WTC11 (cell line): ENCODE measurements around the gene BIVM. TPM values are rescaled to one million over a fixed set of nuclear protein-coding genes. Genes with fewer than 3 reads are reported as not detected.

ENCODE experiments used
- ATAC-seq: fragments of 200-7000 bp; cut with Tn5 transposase; 2 replicates; pipeline ENCODE4 v1.10.0; 2021; ENCODE audit warnings: mild to moderate bottlenecking, moderate library complexity
- CTCF ChIA-PET: fragments of 300-600 bp; sonication (Branson Sonifier 250); formaldehyde crosslinking; loops from one replicate; lab custom pipeline; 2021; ENCODE audit warnings: antibody characterized with exemption; lab: Charles Lee
- POLR2A ChIA-PET: fragments of 350-600 bp; sonication (Branson Sonifier 250); formaldehyde crosslinking; loops from one replicate; lab custom pipeline; 2021; ENCODE audit warnings: antibody characterized with exemption; lab: Charles Lee
- DNase-seq: peaks from one replicate; pipeline ENCODE4 v3.0.0; 2021; ENCODE audit warnings: low spot score
- H3K27ac Mint-ChIP-seq: 2 replicates; pipeline ENCODE4 v1.8.0; 2021; ENCODE audit warnings: mixed read lengths
- H3K27me3 Mint-ChIP-seq: 2 replicates; pipeline ENCODE4 v1.8.0; 2021; ENCODE audit warnings: low read depth, mild to moderate bottlenecking, moderate library complexity, mixed read lengths
- H3K36me3 Mint-ChIP-seq: 2 replicates; pipeline ENCODE4 v1.8.0; 2021; ENCODE audit warnings: mixed read lengths
- H3K4me1 Mint-ChIP-seq: 2 replicates; pipeline ENCODE4 v1.8.0; 2022; ENCODE audit warnings: mixed read lengths
- H3K4me3 Mint-ChIP-seq: 2 replicates; pipeline ENCODE4 v1.8.0; 2021; ENCODE audit warnings: mild to moderate bottlenecking, moderate library complexity, mixed read lengths
- H3K9me3 Mint-ChIP-seq: 2 replicates; pipeline ENCODE4 v1.8.0; 2021; ENCODE audit warnings: mixed read lengths
- AR ChIP-seq: fragments of 250-450 bp; sonication (Bioruptor Pico); IDR thresholded peaks from 2 replicates; pipeline ENCODE4 v1.9.0; 2021; ENCODE audit warnings: mild to moderate bottlenecking
- CREB1 ChIP-seq: sonication (generic); formaldehyde crosslinking; IDR thresholded peaks from 2 replicates; pipeline ENCODE4 v1.8.0; 2023; ENCODE audit warnings: mild to moderate bottlenecking, missing genetic modification reagents
- ELF4 ChIP-seq: sonication (generic); formaldehyde crosslinking; IDR thresholded peaks from 2 replicates; pipeline ENCODE4 v1.8.1; 2022; ENCODE audit warnings: low read depth, mild to moderate bottlenecking, moderate library complexity, missing genetic modification reagents
- ERG ChIP-seq: fragments of 250-450 bp; sonication (Bioruptor Pico); IDR thresholded peaks from 2 replicates; pipeline ENCODE4 v1.8.0; 2021; ENCODE audit warnings: mild to moderate bottlenecking
- GTF2I ChIP-seq: fragments of 250-450 bp; sonication (Bioruptor Pico); conservative IDR thresholded peaks from 2 replicates; pipeline ENCODE4 v1.4.0; 2021; ENCODE audit warnings: mild to moderate bottlenecking
- IRF1 ChIP-seq: sonication (generic); formaldehyde crosslinking; IDR thresholded peaks from 2 replicates; pipeline ENCODE4 v1.8.0; 2023; ENCODE audit warnings: missing genetic modification reagents
- JAZF1 ChIP-seq: fragments of 250-450 bp; sonication (Bioruptor Pico); IDR thresholded peaks from 2 replicates; pipeline ENCODE4 v1.9.0; 2021; ENCODE audit warnings: moderate library complexity, mild to moderate bottlenecking, inconsistent platforms
- MAX ChIP-seq: sonication (generic); formaldehyde crosslinking; IDR thresholded peaks from 2 replicates; pipeline ENCODE4 v1.8.0; 2022; ENCODE audit warnings: mild to moderate bottlenecking, missing genetic modification reagents
- MLX ChIP-seq: sonication (generic); formaldehyde crosslinking; IDR thresholded peaks from 2 replicates; pipeline ENCODE4 v1.8.1; 2023; ENCODE audit warnings: mild to moderate bottlenecking, missing genetic modification reagents, moderate library complexity
- MXD4 ChIP-seq: fragments of 250-450 bp; sonication (Bioruptor Pico); IDR thresholded peaks from 2 replicates; pipeline ENCODE4 v1.8.0; 2021; ENCODE audit warnings: mild to moderate bottlenecking, moderate library complexity, borderline replicate concordance
- MYBL2 ChIP-seq: sonication (generic); formaldehyde crosslinking; IDR thresholded peaks from 2 replicates; pipeline ENCODE4 v1.8.1; 2023; ENCODE audit warnings: mild to moderate bottlenecking, moderate library complexity, missing genetic modification reagents
- NFATC4 ChIP-seq: fragments of 250-450 bp; sonication (Bioruptor Pico); IDR thresholded peaks from 2 replicates; pipeline ENCODE4 v1.9.0; 2021; ENCODE audit warnings: mild to moderate bottlenecking
- NFE2L1 ChIP-seq: sonication (generic); formaldehyde crosslinking; IDR thresholded peaks from 2 replicates; pipeline ENCODE4 v1.8.1; 2023; ENCODE audit warnings: missing genetic modification reagents
- NR2C2 ChIP-seq: sonication (generic); formaldehyde crosslinking; IDR thresholded peaks from 2 replicates; pipeline ENCODE4 v1.8.0; 2022; ENCODE audit warnings: mild to moderate bottlenecking, missing genetic modification reagents
- PRRX2 ChIP-seq: fragments of 250-450 bp; sonication (Bioruptor Pico); IDR thresholded peaks from 2 replicates; pipeline ENCODE4 v1.8.0; 2021; ENCODE audit warnings: mild to moderate bottlenecking
- SP1 ChIP-seq: sonication (generic); formaldehyde crosslinking; conservative IDR thresholded peaks from 2 replicates; pipeline ENCODE4 v1.8.1; 2022; ENCODE audit warnings: missing genetic modification reagents
- ZNF121 ChIP-seq: sonication (generic); formaldehyde crosslinking; IDR thresholded peaks from 2 replicates; pipeline ENCODE4 v1.8.0; 2023; ENCODE audit warnings: missing genetic modification reagents
- ZNF138 ChIP-seq: sonication (generic); formaldehyde crosslinking; conservative IDR thresholded peaks from 2 replicates; pipeline ENCODE4 v1.8.1; 2022; ENCODE audit warnings: mild to moderate bottlenecking, moderate library complexity, missing genetic modification reagents
- ZNF219 ChIP-seq: sonication (generic); formaldehyde crosslinking; IDR thresholded peaks from 2 replicates; pipeline ENCODE4 v1.8.0; 2023; ENCODE audit warnings: missing genetic modification reagents, mild to moderate bottlenecking, borderline replicate concordance
- ZNF232 ChIP-seq: sonication (generic); formaldehyde crosslinking; IDR thresholded peaks from 2 replicates; pipeline ENCODE4 v1.8.0; 2022; ENCODE audit warnings: mild to moderate bottlenecking, missing genetic modification reagents
- total RNA-seq: library from RNA; stranded (reverse); gene quantifications from 3 replicates; pipeline ENCODE4 v1.2.3, GENCODE V29; 2021

Gene BIVM
- total RNA-seq, 1 experiment from 2014 or later, result 10.2 TPM

GRCh38 chr13:102793611-102794355 is 5.1 kb upstream of the BIVM start:
- DNase-seq (no peak), ATAC-seq (peak; percentile 94)
- POLR2A ChIA-PET, result no interaction called here
- H3K27me3 Mint-ChIP-seq, result peaks cover 4% of the 10 kb centered on the region
- H3K9me3 Mint-ChIP-seq, result no peaks in the 10 kb centered on the region
- H3K27ac Mint-ChIP-seq, result peak overlapping the region; percentile 84
- H3K4me1 Mint-ChIP-seq, result peaks cover 30% of the 10 kb centered on the region
- peak overlapping the region; percentile 45 for H3K4me3 Mint-ChIP-seq
- H3K36me3 Mint-ChIP-seq, result peaks cover 29% of the 10 kb centered on the region
- TF ChIP-seq JAZF1 (CRISPR knock-in tag), result no peak
- TF ChIP-seq ZNF232 (CRISPR knock-in tag), result no peak
- peak; percentile 93 for TF ChIP-seq ZNF121 (CRISPR knock-in tag)
- CTCF ChIA-PET, result interaction anchor here (1.4 kb wide), 1 partner anchor 77 kb away, joined by 3 read pairs; no protein-coding TSS in a partner anchor

- no peaks in the 10 kb centered on the region for H3K9me3 Mint-ChIP-seq
- H3K27ac Mint-ChIP-seq, result no peak overlapping the region
- H3K36me3 Mint-ChIP-seq, result peaks cover 2% of the 10 kb centered on the region; the same call in 1 of the 2 replicates
- TF ChIP-seq ZNF138 (CRISPR knock-in tag), result no peak
- no peak for TF ChIP-seq PRRX2 (CRISPR knock-in tag)
- 0 out of 2 replicates have a peak, but pooled peaks have one; percentile 49 for TF ChIP-seq MYBL2 (CRISPR knock-in tag)
- 0 out of 2 replicates have a peak, but pooled peaks have one; percentile 46 for TF ChIP-seq SP1 (CRISPR knock-in tag)
- no peak for TF ChIP-seq IRF1 (CRISPR knock-in tag)
- no peak for TF ChIP-seq MXD4 (CRISPR knock-in tag)
- TF ChIP-seq CREB1 (CRISPR knock-in tag), result no peak
- TF ChIP-seq NFE2L1 (CRISPR knock-in tag), result no peak
- TF ChIP-seq ELF4 (CRISPR knock-in tag), result 0 out of 2 replicates have a peak, but pooled peaks have one; percentile 51
- no peak for TF ChIP-seq ERG (CRISPR knock-in tag)
- TF ChIP-seq NR2C2 (CRISPR knock-in tag), result no peak
- H3K4me3 Mint-ChIP-seq, result peak overlapping the region; percentile 97
- peaks cover 18% of the 10 kb centered on the region for H3K27me3 Mint-ChIP-seq
- ChIA-PET CTCF (interaction anchor here (0.7 to 2.0 kb wide), 16 partner anchors 9 to 399 kb away, joined by 3 to 16 read pairs (median 4); partner anchors contain the start of genes ERCC5 and TEX30), POLR2A (interaction anchor here (0.9 to 1.6 kb wide), 5 partner anchors 26 to 208 kb away, joined by 3 to 7 read pairs (median 4); partner anchors contain the start of genes ERCC5 and TEX30)
- peaks cover 10% of the 10 kb centered on the region for H3K4me1 Mint-ChIP-seq
- peak; percentile 3 for ATAC-seq
- DNase-seq, result peak; percentile 32
Measured at GRCh38 chr13:102799426-102800144, 666 bp downstream of the BIVM start.

- ChIA-PET POLR2A (interaction anchor here (0.9 to 1.6 kb wide), 5 partner anchors 27 to 209 kb away, joined by 3 to 7 read pairs (median 4); partner anchors contain the start of genes ERCC5 and TEX30), CTCF (interaction anchor here (0.5 to 2.0 kb wide), 21 partner anchors 10 to 1169 kb away, joined by 3 to 16 read pairs (median 3); partner anchors contain the start of genes ERCC5, TEX30 and TPP2)
- ATAC-seq (peak; percentile 72), DNase-seq (peak; percentile 86)
- H3K27me3 Mint-ChIP-seq, result peaks cover 18% of the 10 kb centered on the region
- H3K36me3 Mint-ChIP-seq, result peaks cover 2% of the 10 kb centered on the region; the same call in 1 of the 2 replicates
- peak overlapping the region; percentile 97 for H3K4me3 Mint-ChIP-seq
- peaks cover 9% of the 10 kb centered on the region; the same call in 1 of the 2 replicates for H3K4me1 Mint-ChIP-seq
- H3K9me3 Mint-ChIP-seq, result no peaks in the 10 kb centered on the region
- H3K27ac Mint-ChIP-seq, result no peak overlapping the region
- TF ChIP-seq ZNF219 (CRISPR knock-in tag), result no peak
- TF ChIP-seq NFATC4 (CRISPR knock-in tag), result no peak
- no peak for TF ChIP-seq IRF1 (CRISPR knock-in tag)
- TF ChIP-seq AR (CRISPR knock-in tag), result no peak
- TF ChIP-seq MAX (CRISPR knock-in tag), result peak; percentile 32
- TF ChIP-seq ZNF232 (CRISPR knock-in tag), result no peak
- TF ChIP-seq MLX, result no peak
- no peak for TF ChIP-seq GTF2I (CRISPR knock-in tag)
Measured at GRCh38 chr13:102800145-102801041, 1.5 kb downstream of the BIVM start.
